ENCODE measurements around the gene SHROOM3. TPM values are rescaled to one million over a fixed set of nuclear protein-coding genes. Genes with fewer than 3 reads are reported as not detected.
"Not testable (repeated sequence)": the region's sequence is repeated elsewhere in the genome, so short reads cannot be mapped to it uniquely, and the experiment has no call there.

SHROOM3 gene
- total RNA-seq (ENCODE audit: insufficient read depth, low replicate concordance) = 33.2 TPM

DNA sequence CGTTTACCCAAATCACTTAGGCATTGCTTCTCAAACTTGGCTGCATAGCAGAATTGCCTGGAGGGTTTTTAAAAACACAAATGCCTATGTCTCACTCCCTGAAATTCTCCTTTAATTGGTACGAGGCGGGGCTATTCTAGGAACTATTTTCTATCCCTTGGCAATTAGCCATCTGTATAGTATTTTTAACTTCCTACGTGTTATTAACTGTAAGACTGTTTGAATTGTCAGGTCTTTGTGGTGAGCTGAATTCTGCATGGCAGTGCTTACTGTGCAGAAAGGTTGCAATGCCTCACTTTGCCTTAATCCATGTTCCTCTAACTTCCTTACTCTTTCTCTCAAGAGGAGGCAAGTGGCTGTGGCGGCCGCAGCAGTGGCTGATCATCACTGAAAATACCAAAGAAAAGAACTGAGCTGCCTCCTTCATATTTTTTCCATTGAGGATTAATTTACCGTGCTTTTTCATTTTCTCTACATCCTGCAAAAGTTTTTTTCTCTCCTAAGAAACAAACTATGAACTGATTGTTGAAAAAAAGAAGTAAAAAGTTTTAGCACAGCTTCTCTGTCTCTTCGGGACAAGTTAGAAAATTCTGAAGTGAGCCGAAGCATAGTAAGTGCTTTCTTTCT lies at the start of gene SHROOM3:
Gene SHROOM3, plus strand, starts transcription at position 329 of the 627 bp plus-strand sequence. CDS start 824 bp downstream, outside the sequence.
- peak; percentile 24 for DNase-seq (ENCODE audit: low spot score)

GRCh38 chr4:76385974-76386373 lies 49.1 kb upstream of the SHROOM3 start:
- no peak for DNase-seq (ENCODE audit: low spot score)

DNA sequence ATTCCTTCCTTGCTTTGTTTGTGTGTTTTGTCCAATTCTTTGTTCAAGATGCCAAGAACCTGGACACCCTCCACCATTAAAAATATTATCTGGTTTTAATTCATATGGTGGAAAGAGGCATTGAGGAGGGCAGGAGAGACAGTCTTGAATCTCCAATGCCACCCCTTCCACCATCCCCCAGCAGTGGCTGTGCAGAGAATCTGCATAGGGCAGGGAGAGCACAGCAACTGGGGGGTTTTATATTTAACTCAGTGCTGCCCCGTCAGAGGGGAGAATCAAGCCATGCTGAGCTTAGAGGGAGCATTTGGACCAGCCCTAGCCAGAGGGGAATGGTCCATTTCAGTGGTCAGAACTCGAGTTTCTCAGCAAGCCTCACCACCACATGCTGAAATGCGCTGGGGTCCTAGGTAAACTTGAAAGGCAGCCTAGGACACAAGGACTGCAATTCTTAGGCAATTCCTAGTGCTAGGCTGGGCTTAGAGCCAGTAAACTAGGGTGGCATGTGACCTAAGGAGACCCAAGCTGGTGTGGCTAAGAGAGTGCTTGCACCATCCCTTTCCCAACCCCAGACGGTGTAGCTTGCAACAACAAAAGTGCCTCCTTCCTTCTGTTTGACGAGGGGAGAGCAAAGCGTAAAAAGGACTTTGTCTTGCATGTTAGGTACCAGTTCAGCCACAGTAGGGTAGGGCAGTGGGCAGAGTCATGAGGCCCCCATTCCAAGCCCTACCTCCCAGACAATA lies 48.3 kb upstream of the SHROOM3 start:
- no peak for DNase-seq (ENCODE audit: low spot score)

GRCh38 chr4:76388160-76388908 lies 46.7 kb upstream of the SHROOM3 start:
- no peak for DNase-seq (ENCODE audit: low spot score)

DNA sequence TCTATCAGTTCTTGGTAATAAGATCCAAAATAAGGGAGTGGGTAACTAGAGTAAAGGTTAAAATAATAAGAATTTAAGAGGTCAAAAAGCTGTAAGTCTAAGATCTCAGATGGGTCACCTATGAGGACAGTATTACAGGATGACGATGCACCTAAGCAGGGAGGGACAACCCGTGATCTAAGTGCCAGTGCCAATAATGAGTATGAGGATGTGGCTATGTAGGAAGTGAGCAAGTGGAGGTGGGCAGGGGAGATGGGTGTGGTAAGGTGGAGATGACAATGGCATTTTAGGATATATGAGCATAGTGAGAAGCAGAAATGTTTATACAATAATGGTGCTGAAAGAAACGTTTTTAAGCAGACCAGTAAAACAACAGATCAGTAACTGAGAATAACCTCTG lies 33.4 kb upstream of the SHROOM3 start:
- no peak for DNase-seq (ENCODE audit: low spot score)

DNA sequence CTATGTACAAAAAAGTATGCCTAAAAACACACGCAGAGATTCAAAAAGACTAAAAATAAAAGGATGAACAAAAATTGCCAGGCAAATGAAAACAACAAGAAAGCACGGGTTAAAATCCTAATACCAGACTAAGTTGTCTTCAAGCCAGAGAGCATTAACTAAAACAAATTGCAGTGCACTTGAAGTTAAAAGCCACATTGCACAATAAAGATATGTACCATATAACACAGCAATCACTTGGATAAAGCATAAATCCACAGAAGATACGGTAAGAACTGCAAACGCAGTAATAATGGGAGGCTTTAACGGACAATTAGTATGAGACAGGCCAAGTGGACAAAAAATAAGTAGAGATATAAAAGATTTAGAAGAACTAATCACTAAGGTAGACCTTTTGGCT lies 28.9 kb upstream of the SHROOM3 start:
- DNase-seq (ENCODE audit: low spot score) = peak; percentile 71

GRCh38 chr4:76407440-76408119 lies 27.4 kb upstream of the SHROOM3 start:
- no peak for DNase-seq (ENCODE audit: low spot score)

- DNase-seq (ENCODE audit: low spot score) = no peak
Observed at GRCh38 chr4:76410636-76411035, 24.4 kb upstream of the SHROOM3 start.

- peak; percentile 12 for DNase-seq (ENCODE audit: low spot score)
Observed at GRCh38 chr4:76420188-76420761, 14.8 kb upstream of the SHROOM3 start.

DNA sequence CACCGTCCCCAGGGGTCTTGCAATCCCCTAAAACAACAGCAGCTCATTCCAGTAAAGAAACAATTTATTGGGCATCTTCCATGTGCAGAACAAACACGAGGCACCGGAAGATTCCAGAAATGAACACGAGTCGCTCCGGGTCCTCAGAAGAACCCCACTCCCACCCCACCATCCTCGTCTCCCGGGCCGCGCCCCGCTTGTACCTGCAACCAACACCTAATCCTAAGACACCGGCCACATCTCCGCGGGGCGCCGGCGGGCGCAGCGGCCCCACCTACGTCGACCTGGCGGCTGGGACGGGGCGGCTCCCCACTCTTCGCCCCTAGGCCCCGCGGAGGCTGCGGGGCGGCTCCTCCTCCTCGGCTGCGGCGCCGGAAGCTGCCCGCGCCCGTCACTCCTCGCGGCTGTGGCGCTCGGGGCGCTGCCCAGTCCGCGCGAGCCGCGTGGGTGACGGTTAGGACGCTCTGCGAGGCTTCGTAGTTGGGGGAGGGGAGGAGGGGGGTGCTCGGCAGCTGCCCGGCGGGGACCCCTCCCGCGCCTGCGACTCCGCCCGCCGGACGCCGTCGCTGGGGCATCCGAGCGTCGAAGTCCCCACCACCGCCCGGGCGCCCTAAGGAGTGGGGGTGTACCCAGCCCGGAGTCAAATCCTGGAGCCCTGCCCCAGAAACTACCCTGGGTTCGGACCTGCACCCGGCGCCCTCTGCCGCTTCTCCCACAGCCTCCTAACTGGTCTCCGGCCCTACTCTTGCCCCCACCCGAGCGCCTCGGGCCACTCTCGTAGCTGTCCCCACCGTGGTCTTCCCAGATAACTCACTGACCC lies 14.1 kb upstream of the SHROOM3 start, which contains the start of gene CCDC158:
Gene CCDC158, minus strand, starts transcription at position 380 of the 820 bp plus-strand sequence. CDS start 17,934 bp downstream, outside the sequence.
- peak; percentile 39 for DNase-seq (ENCODE audit: low spot score)

DNA sequence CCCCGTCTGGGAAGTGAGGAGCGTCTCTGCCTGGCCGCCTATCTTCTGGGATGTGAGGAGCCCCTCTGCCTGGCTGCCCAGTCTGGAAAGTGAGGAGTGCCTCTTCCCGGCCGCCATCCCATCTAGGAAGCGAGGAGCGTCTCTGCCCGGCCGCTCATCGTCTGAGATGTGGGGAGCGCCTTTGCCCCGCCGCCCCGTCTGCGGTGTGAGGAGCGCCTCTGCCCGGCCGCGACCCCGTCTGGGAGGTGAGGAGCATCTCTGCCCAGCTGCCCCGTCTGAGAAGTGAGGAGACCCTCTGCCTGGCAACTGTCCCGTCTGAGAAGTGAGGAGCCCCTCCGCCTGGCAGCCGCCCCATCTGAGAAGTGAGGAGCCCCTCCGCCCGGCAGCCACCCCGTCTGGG lies 11.9 kb upstream of the SHROOM3 start:
- not testable (repeated sequence) for DNase-seq (ENCODE audit: low spot score)

GRCh38 chr4:76426272-76426671 lies 8.8 kb upstream of the SHROOM3 start:
- DNase-seq (ENCODE audit: low spot score) = no peak

DNA sequence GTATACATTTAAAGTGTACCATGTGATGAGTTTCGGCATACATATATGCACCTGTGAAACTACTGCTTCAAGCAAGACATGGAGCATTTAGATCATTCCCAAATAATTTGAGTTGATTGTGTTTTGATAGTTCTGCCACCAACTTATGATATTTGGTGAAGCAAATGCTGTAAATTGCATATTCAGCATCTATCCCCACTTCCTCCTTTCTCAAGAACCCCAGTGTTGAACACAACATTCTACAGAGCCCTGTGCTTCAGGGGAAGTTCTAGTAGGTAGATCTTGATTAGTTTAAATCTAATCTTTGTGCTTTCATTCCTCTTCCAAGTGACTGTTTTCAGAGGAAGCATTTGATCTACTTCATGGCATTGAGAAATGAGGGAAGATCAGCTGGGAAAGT lies 5.4 kb upstream of the SHROOM3 start:
- no peak for DNase-seq (ENCODE audit: low spot score)

DNA sequence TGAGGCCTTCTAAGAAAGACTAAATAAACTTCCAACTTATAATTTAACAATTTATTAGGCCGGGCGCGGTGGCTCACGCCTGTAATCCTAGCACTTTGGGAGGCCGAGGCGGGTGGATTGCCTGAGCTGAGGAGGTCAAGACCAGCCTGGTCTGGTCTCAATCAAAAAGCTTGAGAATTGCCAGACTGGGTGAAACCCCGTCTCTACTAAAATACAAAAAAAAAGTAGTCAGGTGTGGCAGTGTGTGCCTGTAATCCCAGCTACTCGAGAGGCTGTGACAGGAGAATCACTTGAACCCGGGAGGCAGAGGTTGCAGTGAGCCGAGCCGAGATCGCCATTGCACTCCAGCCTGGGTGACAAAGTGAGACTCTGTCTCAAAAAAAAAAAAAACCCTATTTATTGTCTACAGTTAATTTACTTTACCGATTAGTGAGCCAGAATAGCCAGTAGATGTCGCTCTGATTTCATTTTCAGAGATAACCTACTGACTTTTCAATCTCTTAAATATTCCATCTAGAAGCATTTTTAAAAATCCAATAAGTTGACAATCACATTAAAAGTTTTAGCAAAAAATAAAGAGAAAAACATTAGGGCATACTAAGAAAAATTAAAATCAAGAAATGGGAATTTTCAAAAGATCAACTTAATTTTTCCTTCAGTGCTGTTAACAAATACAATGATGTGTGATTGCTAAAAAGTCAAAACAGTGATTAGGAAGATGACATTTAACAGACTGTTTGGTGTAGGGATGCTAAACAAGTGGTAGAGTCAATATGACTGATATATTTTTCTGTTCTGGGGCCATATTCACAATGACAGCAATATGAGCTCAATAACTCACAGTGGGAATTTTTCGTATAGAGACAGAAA lies 4.3 kb upstream of the SHROOM3 start:
- DNase-seq (ENCODE audit: low spot score) = peak; percentile 61

DNA sequence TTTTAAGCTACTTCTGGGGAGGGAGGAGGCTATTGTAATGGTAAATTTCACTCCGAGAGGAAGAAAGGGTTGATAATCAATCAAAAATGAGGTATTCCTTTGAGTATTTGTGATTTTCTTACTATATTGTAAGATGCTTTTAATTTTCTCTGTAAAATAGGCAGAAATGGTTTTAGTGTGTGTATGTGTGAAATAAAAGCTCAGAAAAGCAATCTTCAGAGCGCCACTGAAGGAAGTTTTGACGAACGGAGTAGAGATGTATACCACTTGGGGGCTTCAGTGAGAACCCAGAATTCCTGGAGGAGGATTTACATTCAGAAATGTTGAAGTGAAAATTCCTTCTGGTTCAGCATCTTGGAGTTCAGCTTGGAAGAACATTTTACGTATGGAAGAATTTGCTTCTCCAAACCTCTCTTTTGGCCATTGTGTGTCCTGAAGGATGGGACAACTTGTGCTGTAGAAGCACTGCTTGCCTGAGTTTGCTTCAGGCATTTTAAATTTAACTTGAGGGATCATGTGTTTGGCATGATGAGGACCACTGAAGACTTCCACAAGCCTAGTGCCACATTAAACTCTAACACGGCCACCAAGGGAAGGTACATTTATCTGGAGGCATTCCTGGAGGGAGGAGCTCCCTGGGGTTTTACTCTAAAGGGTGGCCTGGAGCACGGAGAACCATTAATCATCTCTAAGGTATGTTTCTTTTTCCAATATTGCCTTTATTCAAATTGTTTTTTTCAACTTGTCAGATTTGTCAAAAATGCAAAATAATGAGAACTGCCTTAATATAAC lies 695 bp downstream of the SHROOM3 start:
- no peak for DNase-seq (ENCODE audit: low spot score)

GRCh38 chr4:76439491-76439890 lies 4.5 kb downstream of the SHROOM3 start:
- no peak for DNase-seq (ENCODE audit: low spot score)

GRCh38 chr4:76441881-76442280 lies 6.9 kb downstream of the SHROOM3 start:
- DNase-seq (ENCODE audit: low spot score) = no peak

DNA sequence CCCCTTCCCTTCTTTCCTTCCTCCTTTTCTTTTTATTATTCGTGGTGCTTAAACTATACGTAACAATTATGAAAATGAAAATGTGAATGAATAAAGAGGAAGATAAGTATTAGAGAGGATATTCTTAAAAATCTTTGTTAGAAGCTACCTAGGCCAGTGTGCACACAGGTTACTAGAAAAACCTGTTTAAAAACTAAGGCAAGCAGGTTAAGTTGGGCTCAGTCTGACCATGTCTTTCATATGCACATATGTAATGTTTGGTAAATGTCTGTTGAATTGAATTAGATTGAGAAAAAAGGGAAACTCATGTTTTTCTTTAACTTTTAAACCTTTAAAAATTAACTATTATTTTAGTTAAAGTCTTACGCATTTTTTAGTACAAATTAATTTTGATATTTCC lies 7.8 kb downstream of the SHROOM3 start:
- DNase-seq (ENCODE audit: low spot score) = no peak

DNA sequence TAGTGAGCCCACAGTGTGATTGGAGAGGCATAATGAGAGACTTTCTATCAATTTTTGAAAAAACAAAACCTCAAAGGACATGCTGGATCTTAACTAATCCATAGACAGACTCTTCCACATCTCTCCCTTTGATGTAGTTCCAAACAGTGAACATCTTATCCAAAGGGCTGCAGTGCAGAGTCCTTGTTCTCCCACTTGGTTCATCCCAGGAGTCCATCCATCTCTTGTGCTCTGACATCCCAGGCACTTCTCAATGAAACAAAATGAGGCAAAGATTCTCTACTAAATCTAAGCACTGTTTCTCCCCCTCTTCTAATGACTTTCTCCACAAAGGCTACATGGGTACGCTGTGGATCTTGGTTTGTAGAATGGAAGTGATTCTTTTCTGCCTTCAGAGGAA lies 8.3 kb downstream of the SHROOM3 start:
- peak; percentile 76 for DNase-seq (ENCODE audit: low spot score)
